GM21786 (cell line): ENCODE data around the gene PLA2G4E.

ENCODE experiments used
- ATAC-seq: cut with Tn5 transposase; IDR thresholded peaks from one replicate; pipeline ENCODE4 v1.9.1; 2021; ENCODE audit not compliant: unreplicated experiment

The PLA2G4E gene

DNA sequence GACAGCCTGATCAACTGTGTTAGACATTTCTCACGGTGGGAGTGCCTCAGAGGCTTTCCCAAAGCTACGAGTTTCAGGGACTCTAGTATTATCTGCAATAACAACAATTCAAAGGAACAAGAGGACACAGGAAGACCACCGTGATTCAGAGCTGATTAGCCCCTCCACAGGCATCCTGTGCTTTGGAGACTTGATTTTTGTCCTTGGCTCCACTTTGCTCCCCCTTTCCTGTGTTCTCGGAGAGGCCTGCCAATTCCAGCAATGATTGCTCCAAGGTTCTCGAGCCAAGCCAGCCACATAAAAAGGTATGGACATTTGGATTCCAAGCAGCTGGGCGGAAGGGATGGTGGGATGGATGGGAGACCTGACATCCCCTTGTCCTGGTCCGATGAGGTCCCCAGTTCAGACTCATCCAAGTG lies 62.8 kb downstream of the PLA2G4E start:
- ATAC-seq, result no peak

DNA sequence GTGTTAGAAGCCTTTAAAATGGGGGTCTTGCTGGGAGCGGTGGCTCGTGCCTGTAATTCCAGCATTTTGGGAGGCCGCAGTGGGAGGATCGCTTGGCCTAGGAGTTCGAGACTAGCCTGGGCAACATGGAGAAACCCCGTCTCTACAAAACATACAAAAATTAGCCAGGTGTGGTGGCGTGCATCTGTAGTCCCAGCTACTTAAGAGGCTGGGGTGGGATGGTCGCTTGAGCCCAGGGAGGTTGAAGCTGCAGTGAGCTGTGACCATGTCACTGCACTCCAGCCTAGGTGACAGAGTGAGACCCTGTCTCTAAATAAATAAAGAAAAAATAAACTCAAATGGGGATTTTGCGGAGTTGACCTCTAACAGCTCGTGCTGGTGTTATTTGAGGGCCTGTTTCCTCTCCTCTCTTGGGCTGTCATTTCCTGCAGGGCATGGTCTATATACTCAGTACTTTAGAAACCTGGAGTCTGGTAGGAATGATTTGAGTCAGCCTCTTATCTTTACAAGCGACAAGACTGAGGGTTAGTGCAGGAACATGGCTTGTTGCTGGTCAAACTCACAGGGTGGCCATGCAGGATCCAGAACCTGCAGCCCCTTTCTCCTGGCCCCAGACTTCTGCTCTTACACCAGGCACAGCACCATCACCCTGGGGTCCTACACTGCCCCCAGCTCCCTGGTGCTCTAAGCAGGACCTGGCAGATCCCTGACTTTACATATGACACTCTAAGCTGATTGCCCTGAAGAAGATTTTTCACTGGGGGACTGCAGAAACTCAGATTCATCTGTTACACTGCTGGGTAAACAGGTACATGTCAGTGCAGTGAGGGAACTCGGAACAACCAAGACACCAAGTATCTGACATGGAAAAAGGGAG lies 63.6 kb downstream of the PLA2G4E start:
- peak; percentile 78 for ATAC-seq

DNA sequence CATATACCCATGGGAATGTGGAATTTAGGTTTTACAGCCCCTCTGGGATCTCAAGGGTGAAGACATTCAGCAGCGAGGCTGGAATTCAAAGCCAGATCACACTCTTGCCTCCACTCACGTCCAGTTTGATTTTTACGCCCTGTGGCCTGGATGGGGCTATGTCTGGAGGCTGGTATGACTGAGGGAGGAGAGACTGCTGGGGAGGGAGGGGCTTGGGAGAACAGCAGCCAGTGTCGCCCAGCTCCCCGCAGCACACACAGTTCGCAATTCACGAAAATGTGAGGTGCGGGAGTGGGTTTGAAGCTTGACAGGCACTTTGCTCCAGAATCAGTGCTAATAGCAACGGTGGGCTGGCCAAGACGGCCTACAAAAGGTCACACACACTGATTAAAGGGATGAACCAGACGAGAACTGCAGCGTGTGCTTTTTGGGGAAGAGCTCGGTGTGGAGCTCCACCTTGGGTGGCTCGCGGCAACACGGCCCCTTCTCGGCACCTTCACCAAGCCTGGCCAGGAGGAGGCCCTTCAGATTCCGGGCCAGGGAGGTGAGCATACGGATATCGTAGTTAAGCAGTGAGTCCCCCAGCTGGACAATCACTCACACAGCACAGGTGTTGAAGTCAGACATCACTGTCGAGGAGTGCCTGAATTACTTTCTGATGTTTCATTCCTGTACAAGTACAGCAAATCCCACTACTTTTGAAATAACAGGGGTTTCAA lies 64.9 kb downstream of the PLA2G4E start:
- ATAC-seq, result no peak

DNA sequence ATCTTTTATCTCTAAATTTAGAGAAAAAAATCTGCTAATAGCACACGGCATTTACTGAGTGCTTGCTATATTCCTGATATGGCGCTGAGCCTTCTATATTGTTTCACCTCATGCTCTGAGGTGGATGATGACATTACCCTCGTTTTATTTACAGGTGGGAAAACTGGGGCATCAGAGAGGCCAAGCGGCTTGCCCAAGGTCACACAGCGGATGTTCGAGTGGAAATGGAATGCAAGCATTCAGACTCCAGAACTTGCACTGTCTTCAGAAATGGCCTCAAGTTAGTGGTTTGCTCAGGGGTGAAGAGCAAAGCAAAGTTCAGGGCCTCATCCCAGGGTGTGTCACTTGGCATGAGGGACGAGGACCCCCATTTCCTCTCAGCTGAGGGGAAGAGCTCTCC lies 65.7 kb downstream of the PLA2G4E start:
- ATAC-seq, result no peak

DNA sequence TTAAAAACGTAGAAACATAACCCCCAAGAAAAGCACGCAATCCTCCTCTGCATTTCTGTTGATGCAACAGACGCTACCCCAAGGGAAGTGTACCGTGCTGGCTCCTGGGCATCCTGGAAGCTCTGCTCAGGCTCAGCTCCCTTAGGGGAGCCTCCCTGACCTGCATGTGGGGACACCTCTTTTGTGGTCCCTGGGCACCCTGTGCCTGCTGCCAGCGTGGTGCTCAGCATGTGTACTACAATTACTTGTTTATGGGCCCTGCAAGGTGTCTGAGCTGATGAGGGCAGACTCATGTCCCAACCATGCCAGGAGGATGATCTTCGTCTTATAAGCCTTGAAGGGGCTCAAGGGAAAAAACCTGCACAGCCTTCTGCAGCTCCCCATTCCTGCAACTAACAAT lies 66.8 kb downstream of the PLA2G4E start:
- no peak for ATAC-seq

DNA sequence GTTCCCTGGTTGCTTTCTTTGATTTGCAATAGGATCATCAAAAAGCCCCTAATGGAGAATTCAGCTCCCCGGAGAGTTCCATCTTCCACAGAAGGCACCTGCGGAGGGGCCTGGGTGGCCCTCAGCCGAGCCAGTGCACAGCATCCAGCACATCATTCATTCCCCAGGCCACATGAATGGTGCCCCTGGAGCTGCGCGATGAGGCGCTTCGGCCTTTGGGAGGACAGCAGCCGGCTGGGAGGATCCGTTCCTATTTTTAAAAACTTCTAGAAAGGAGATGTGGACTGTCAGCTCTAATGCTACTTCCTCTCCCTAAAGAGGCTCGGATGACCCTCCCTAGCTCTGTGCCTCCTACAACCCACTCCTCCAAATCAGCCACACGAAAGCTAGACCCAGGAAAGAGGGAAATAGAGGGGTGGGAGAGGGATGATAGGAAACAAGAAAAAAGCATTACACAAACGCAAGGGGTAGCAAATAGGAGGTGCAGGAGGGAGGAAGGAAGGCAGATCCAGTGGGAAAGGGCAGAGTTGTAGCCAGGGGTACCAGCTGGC lies 68.8 kb downstream of the PLA2G4E start:
- no peak for ATAC-seq

DNA sequence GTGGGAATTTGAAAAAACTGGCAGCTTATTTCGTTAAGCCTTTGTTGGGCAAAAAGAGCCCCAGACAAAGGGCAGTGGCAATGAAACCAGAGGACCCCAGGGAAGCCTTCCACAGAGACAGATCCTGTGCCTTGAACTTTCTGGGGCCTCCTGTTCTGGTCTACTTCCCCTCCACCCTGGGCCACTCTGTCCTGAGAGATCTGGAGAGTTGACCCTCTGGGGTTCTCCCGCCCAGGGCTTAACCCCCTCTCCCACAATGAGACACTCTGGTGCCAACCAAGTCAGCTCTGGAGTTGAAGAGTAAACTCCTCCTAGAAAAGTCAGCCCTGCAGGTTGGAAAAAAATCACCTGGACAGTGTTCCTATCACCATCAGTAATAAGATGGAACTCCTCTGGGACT lies 69.3 kb downstream of the PLA2G4E start:
- no peak for ATAC-seq

DNA sequence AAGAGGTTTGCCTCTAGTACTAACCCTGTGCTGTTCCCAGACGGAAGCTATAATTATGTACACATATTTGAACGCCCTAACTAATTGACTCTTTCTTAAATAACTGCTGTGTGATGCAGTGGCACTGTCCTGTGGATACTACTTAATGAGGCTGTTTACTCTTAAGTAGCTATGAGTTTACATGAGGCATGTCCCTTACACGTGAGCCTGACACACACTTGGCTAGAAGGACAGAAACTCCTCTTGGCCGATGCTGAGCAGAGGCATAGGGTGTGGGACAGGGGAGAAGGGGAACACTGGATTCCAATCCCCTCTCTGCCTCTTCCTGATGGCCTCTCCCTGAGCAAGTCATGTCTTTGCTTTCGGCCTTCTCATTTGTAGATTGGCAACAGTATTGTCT lies 70.4 kb downstream of the PLA2G4E start:
- ATAC-seq, result no peak

DNA sequence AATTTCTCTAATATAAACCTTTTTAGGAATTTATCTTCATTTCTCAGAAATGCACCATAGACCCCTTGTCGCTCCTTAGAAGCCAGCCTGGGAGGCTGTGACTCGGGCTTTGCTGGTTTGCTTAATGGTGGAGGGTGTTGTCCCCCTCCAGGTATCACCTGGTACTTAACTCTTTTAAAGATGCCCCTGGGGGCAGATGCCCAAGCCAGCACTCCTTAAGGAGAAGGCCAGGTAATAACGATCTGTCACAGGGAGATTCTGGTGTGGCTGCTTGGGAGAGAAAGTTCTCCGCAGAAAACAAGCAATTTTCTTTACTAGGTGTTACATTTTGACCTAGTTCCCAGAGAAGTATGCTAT lies 70.7 kb downstream of the PLA2G4E start:
- no peak for ATAC-seq

DNA sequence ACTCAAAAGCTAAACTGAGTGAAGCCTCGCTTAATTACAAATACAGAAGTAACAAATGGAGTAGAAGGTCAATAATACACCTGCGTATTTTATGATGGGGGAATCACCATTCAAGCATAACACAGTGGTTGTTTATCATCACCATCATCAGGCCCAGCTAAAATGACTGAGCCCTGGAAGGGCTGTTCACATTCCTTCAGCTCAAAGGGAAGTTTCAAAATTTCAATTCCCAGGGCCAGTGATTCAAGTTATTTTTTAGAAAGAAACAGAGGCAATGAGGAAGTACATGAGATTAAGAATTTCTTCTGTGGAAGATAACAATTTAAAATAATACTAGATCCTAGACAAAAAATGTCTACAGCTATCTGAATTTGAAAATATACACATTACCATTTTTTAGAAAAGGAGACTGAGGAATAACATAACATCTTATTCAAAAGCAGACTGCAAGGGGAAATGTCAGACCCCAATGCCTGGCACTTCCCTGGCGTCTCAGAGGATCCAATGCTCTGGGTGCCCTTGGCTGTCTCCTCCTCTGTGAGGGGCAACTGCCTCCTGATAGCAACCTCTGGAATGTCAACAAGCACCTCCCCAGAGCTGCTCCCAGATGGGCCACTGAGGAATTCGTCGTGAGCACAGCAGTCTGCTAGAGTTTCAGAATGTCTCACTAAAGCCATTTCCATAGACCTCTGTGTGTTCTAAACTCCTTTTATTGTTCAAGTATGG lies 71.3 kb downstream of the PLA2G4E start:
- no peak for ATAC-seq

DNA sequence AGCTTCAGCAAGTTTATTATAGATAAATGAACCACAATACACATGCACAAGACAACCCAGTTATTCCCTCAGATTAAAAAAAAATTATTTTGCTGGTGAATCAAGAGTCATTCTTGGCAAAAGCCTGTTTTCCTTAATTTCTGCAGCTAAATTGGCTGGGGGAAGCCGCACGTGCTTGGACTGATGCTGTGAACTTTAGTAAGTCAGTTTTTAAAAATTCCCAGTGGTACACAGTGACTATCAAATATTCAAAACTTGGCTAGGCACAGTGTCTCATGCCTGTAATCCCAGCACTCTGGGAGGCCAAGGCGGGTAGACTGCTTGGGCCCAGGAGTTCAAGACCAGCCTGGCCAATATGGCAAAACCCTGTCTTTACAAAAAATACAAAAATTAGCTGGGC lies 72.4 kb downstream of the PLA2G4E start:
- ATAC-seq, result no peak

DNA sequence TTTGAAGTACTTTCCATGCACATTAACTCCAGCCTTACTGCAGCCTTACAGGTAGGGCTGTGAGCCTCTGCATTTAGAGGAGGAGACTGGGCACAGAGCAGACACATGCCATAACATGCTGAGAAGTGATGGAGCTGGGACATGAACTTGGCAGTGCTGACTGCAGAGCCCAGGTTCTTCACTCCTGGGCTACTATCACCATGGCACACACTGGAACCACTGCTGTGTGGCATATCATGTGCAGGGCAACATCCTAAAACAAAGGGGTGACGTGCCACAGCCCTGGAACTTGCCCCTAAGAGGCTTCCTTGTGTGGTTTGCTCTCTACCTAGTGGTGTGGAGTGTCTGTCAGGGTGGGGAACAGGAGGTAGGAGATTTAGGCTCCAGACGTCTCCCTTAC lies 73.9 kb downstream of the PLA2G4E start:
- no peak for ATAC-seq

DNA sequence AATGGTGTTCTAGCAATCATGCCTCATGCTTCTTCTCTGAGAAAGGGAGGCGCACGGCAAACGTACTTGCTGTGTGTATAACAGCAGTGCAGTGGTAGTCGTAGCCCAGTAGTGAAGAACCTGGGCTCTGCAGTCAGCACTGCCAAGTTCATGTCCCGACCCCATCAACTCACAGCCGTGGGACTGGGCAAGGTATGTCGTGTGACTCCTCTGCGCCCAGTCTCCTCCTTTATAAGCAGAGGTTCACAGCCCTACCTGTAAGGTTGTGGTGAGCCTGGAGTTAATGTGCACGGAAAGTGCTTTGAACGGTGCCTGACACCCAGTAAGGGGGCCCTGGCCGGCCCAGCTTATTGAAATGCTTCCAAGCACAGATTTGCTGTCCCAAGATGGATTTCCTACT lies 75.1 kb downstream of the PLA2G4E start:
- no peak for ATAC-seq

DNA sequence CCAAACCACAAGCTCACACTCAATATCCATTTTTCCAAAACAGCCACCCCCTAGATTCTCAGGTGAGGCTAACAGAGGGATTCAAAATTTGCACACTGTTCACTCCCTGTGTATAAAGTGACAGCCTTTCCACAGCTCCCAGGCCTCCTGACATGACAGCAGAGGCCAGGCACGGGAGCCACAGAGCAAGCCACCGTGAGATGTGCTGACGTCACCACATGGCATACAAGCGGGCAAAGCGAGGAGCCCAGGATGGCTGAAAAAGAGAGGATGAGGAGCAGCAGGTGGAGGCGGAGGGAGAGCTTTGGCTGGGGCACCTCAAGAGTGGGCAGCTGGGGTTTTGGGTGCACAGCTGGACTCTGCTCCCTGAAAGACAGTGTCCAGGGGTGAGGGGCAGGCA lies 75.6 kb downstream of the PLA2G4E start:
- no peak for ATAC-seq

DNA sequence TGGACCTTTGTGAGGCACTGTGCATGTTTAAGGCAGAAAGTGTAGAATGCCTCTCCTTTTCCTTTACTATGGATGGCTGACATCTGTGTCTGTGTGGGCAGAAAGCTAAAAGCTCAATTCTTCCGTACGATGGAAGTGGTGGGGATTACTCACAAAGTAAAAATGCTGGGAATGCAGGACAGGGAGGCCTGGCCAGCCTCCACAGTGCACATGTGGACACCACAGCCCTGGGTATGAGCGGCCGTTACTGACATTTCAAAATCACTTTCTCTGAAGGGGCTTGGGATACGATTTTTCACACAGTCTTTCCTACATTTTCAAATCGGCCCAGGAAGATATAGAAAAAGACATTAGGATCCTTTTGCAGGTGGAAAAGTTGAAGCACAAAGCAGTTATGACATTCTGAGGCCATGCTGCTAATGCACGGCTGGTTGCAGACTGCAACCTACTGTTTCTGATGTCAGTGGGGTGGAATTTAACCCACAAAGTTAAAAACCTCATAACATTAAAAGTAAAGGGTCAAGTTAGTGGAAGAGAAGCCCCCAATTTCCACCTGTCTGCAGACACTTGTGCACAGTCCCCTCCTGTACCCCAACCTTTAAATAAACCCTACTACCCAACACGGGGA lies 76.4 kb downstream of the PLA2G4E start:
- no peak for ATAC-seq

DNA sequence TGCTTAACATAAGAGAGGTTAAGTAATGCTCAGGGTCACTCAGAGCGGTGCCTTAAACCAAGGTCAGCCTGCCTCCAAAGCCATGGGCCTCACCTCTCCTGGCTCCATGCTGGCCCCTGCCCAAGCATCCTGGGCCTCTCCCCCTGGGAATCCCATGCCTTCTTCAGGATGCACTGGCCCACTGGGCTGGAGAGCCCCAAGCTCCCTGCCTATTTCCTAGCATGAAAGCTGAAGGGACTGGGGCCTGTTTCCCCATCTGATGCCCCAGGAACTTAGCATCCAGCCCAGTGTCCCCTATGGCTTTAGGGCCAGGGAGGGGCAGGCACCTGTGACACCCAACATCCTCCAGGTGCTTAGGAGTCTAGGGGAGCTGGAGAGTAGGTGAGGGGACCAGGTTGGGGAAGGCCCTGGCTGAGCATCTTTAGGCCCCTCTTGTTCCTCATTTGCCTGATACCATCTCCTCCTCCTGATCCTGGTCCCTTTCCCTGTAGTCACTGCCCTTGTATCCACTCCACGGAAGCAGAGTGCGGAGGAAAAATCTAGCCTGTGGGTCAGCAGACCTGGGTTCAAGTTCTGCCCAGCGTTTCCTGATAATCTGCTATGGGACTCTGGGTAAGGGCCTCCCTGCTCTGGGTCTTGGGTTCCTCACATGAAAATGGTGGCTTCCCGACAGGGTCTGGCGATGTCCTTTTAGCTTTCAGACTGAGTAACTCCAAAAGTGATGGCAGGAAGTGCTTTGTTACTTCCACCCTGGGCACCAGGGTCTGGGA lies 77.1 kb downstream of the PLA2G4E start:
- ATAC-seq, result no peak

DNA sequence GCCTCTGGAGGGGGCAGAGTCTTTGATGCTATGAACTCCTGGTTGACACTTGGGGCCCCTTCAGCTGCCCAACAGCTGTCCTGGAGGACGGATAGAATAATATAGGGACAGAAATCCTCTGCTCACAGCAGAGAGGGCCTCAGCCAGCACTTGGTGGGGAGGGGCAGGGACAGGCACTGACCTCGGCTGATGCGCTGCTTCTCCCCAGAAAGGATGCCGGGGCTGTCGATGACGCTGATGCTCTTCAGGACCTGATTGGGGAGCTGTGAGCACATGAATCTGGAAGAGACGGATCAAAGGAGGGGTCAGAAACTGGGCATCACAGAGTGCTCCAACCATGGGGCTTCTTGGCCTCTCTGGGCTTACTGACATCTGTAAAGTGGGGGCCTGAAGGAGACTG lies 78.0 kb downstream of the PLA2G4E start:
- no peak for ATAC-seq

DNA sequence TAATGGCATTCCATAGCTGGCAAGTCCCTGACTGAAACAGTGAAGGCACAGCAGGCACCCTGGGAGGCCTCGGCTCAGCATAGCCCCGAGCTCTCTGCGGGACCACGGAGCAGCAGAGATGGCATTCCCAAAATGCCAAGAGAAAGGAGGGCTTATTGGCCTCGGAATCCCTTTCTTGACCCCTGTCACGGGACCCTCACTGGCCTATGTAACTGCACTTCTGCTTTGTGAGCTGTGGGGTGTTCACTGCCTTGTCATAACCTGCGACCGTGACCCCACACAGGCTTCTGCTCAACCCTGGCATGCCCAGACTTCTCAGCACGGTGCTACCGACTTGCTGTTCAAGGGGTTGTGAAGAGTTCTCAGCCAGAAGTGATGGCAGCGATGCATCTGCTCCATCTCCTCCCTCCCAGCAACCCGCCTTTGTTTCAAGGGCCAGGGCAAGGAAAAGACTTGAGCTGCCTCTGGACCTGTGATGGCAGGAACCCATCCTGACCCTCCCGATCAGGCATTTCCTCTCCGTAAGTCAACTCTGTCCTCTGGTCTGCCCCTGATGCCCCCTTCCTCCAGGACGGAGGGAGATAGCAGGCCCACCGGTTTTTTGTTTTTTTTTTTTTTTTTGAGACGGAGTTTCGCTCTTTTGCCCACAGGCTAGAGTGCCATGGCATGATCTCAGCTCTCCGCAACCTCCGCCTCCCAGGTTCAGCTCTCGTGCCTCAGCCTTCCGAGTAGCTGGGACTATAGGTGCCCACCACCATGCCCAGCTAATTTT lies 79.0 kb downstream of the PLA2G4E start:
- ATAC-seq, result no peak

DNA sequence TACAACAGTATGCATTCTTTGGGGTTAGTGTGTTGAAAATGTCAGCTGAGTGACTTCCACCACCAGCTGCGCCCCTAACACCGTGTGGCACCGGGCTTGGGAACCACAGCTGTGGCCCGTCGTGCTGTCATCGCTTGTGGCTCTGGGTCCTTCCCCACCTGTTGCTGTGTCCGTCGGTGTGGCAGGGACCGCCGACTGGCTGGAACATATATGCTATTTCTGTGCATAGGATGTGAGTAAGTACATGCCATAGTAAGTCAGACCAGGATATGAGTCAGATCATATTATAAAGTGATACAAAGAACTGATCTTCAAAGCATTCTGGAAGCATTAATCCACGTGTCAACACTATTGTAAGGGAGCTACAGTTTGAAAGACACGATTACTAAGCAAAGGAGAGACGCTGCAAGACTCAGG lies 80.4 kb downstream of the PLA2G4E start:
- no peak for ATAC-seq

DNA sequence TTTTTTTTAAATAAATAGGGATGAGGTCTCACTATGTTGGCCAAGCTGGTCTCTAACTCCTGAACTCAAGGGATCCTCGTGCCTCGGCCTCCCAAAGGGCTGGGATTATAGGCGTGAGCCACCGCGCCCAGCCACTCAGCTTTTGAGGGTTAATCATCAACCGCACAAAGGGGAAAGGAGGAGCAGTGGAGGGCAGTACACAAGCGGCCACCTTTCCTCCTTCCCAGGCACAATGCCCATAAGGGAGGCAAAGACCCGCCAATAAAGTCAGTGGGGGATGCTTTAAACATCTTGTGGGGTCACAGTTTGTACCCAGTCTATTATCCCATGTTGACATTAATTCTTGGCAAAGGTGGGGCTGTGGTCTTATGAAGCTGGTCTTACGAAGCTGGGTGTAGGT lies 80.9 kb downstream of the PLA2G4E start:
- no peak for ATAC-seq
